HTR-8/SVneo (cell line): ENCODE data around the gene PSMG1.
"Not testable (repeated sequence)": the region's sequence is repeated elsewhere in the genome, so short reads cannot be mapped to it uniquely, and the experiment has no call there.

Experiments
- DNase-seq: peaks from one replicate; pipeline ENCODE4 v3.0.0; 2011; ENCODE audit warnings: low spot score, mixed read lengths; ENCODE audit not compliant: insufficient read length
- FAIRE-seq: peaks from 2 replicates; lab custom pipeline; 2011; peaks lifted over from hg19 to GRCh38; lab: Jason Lieb, UNC

PSMG1 gene

DNA sequence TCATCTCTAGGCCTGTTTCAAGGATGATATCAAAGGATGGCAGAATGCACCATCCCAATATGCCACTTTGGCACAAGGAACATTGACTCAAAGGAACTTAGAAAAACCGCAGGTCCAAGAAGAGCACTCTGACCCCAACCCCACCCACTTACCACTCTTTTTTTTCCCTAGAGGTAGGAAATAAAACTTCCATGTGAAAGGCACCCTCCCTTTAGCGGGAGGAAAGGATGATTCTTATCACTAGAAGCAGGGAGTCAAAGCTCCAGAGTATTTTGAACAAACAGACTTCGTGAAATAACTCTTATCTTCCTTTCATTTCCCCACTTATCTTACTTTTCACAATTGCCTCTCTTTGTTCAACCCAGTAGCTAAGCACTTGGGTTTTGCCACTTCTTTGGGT lies 22.2 kb downstream of the PSMG1 start:
- DNase-seq (no peak), FAIRE-seq (no peak)

DNA sequence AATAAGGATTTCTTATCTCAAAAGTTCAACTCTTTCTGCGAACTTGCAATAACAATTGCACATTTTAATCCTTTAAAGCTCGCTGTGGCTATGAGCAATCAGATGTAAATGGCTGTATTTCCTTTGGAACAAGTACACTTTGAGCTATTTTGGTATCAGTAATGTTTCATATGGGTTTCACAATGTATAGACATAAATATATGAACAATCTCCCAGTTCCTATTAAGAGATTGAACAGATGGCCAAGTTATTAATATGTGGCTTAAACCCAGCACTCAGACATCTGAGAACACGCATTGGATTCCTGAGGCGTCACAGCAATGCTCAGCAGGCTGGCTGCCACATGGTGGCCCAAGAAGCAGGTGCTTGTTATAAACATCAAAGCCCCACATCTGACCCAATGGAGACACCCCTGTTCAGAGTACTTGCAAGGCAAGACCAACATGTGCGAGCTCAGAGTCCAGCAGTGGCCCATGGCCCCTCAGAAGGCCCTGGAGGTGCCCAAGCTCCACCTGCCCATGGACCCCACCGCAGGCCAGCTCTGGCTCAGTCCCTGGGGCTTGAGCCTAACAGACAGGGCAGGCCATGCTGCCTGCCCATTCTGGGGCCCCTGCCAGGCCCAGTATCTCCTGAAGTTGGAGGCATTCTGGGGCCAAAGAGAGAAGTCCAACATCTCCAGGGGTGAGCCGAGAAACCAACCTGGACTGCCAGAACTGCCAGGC lies 23.7 kb downstream of the PSMG1 start:
- DNase-seq = no peak

GRCh38 chr21:39157241-39157640 lies 26.0 kb downstream of the PSMG1 start:
- DNase-seq = not testable (repeated sequence)

More for the DNA sequence above, 23.7 kb downstream of the PSMG1 start:
- FAIRE-seq = no peak

DNA sequence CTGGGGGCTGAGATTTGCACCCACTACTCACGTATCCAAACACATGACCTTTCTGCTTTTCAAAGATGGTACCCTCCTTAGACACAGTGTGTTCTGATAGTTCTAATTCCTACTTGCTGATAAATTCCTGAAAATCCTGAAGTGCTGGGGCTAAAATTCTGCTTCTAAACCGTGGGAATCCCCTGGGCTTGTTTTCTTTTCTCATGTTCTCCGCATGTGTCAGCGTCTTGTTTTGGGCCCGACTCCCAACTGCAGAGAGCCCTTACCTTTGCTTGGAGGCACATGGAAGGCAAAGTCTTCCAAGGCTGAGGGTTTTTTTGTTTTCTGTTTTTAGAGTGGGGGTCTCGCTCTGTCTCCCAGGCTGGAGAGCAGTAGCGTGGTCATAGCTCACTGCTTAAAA lies 27.2 kb downstream of the PSMG1 start:
- DNase-seq (no peak), FAIRE-seq (no peak)

More at GRCh38 chr21:39157241-39157640, 26.0 kb downstream of the PSMG1 start:
- FAIRE-seq = not testable (repeated sequence)

GRCh38 chr21:39155578-39155977 lies 27.7 kb downstream of the PSMG1 start:
- no peak for FAIRE-seq

GRCh38 chr21:39153842-39154241 lies 29.4 kb downstream of the PSMG1 start:
- FAIRE-seq (no peak), DNase-seq (no peak)

More at GRCh38 chr21:39155578-39155977, 27.7 kb downstream of the PSMG1 start:
- no peak for DNase-seq

DNA sequence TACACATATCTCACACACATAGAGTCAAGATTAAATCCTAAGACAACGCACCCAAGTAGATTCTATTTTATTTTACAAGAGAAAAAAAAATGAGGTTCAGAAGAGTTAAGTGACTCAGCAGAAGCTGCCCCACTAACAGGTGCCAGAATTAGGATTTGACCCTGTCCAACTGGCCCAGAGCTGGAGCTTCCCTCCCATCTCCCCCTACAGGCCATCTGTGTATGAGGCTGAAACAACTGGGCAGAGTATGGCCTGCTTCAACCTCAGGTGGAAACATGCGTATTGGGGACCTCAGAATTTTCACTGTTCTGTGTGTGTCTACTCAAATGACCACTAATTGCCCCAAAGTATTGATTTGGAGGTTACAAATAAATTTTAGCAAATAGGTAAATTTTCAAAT lies 29.9 kb downstream of the PSMG1 start:
- FAIRE-seq (no peak), DNase-seq (no peak)

DNA sequence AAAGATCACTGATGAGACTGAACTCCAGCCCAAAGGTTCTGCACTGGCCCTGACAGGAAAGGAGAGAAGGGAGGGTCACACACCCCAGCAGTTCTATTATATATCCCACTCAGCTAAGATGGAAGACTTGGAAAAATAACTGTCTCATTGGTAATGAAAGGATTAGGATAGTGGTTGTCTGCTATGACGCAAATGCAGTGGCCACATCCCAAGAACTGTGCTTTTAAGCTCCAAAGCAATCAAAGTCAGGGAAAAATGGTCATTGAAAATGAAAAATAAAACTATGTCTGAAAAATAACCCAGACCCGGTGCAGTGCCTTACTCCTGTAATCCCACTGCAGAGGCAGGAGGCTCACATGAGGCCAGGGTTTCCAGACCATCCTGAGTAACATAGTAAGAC lies 31.0 kb downstream of the PSMG1 start:
- DNase-seq (no peak), FAIRE-seq (no peak)

GRCh38 chr21:39150877-39151276 lies 32.4 kb downstream of the PSMG1 start:
- DNase-seq (no peak), FAIRE-seq (no peak)

GRCh38 chr21:39150316-39150715 lies 32.9 kb downstream of the PSMG1 start:
- DNase-seq (no peak), FAIRE-seq (no peak)

DNA sequence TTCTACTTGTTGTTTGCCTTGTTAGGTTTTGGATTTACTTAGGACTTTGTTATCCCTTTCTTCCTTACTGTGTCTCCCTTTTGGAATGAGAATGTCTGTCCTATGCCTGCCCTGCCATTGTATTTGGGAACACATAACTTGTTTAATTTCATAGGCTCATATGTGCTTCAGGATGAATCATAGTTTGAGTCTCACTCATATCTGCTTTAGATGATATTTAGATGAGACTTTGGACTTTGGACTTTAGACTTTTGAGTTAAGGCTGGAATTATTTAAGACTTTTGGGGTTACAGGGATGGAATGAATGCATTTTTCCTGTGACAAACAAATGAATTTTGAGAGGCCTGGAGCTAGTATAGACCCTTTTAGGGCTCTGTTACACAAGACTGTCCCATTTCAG lies 33.4 kb downstream of the PSMG1 start:
- FAIRE-seq = no peak
- no peak for DNase-seq

DNA sequence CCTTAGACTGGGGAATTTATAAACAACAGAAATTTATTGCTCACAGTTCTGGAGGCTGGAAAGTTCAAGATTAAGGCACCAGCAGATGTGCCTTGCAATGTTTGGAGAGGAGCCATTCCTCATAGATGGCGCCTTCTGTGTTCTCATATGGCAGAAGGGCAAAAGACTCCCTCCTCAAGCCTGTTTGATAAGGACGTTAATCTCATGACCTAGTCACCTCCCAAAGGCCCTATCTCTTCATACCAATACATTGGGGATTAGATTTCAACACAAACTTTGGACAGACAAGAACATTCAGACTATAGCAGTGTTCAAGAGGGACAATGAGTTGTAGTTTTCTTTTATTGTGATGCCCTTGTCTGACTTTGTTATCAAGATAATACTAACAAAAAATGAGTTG lies 34.3 kb downstream of the PSMG1 start:
- FAIRE-seq (no peak), DNase-seq (no peak)

GRCh38 chr21:39144191-39144590 lies 39.1 kb downstream of the PSMG1 start:
- FAIRE-seq = no peak
- no peak for DNase-seq

DNA sequence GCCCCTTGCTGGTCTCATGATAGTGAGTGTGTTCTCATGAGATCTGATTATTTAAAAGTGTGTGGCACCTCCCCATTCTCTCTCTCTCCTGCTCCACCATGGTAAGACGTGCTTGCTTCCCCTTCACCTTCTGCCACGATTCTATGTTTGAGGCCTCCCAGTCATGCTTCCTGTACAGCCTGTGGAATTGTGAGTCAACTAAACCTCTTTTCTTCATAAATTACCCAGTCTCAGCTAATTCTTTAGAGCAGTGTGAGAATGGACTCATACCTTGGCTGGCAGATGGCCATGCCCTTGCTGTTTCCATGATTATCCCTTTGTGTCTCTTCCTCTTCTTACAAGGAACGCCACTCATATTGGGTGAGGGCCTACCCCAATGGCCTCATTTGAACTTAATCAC lies 40.3 kb downstream of the PSMG1 start:
- FAIRE-seq (no peak), DNase-seq (no peak)

DNA sequence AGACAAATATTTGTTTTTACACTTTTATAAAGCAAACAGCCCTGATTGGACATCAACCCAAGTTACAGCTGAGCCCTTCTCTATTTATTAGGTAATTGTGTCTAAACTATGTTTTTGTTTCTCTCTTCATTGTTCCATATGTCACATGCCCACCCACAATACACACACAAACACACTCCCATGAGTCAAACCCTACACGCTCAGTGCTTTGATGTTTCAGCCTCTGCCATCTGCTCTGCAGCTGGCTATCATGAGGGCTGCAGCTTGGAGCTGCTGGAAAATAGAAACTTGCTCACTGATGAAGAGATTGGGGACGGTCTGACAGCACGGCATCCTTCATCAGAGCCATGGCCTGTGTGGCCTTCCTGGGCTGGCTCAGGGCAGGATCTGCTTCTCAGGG lies 41.7 kb downstream of the PSMG1 start:
- FAIRE-seq = no peak

DNA sequence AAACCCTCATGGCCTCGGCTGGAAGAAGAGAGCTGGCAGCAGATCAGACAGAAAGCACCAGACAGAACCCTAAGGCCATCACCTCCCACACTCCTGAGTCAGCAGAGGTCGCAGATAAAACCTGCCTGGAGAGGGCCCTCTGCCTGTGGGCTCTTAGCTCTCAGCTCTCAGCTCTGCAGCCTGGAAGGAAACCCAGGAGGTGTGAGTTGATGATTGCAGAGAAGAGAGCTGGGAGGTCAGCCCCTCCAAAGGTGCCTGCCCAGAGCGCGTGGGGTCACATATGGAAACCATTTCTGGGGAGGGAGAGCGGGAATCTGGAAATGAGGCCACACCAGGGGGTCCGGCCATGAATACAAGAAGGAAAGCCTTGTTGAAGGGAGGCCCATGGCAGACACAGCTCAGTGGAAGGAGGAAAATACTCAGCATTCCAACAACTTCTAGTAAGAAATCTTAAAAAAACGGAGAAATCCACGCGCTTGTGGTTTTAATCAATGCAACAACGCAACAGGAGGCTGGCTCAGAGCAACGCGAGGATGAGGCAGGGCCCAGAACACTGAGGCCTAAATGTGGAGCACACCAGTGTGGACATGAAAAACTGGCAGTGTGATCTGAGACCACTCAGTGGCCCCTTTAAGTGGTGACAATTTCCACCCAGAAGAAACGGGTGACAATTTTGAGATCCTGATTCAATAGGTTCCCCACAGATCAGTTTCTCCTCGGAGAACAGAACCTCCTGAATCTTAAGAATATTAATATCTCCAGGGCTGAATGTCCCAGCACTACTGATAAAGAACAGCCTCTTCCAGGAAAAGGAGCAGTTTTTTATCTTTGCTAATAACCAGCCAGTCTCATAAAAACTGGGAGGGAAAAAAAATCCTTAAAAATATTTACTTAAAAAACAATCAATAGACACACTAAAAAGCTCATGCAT lies 45.7 kb downstream of the PSMG1 start:
- DNase-seq (peak; percentile 26), FAIRE-seq (no peak)

More for the DNA sequence above, 41.7 kb downstream of the PSMG1 start:
- no peak for DNase-seq

DNA sequence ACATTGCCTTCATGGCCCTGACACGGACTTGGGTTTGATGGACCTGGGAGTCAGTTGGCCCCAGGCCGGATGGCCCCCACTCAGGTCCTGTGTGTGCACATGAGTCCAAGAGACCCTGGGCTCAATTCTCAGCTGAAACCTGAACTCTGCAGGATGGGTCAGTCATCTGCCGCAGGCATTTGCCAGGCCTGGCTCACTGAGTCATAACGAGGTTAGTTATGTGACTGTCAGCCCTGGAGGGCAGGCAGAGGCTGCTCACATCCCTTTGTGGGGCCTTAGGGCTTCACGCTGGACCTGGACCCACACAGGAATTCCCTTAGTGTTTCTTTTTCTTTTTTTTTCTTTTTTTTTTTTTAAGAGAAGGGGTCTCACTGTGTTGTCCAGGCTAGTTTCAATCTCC lies 46.5 kb downstream of the PSMG1 start:
- FAIRE-seq = no peak
- DNase-seq = no peak

DNA sequence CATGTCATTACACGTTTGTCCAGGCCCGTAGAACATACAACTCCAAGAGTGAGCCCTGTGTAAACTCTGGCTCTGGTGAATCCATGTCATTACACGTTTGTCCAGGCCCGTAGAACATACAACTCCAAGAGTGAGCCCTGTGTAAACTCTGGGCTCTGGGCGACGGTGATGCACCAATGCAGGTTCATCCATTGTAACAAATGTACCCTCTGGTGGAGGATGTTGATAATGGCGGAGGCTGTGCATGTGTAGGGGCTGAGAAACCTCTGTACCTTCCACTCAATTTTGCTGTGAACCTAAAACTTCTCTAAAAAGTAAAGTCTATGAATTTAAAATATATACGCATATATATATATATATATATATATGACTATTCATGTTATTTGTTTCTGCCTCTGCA lies 47.1 kb downstream of the PSMG1 start:
- DNase-seq = not testable (repeated sequence)
- peak; percentile 20 for FAIRE-seq

GRCh38 chr21:39134288-39134810 lies 48.9 kb downstream of the PSMG1 start:
- DNase-seq = no peak
- peak; percentile 96 for FAIRE-seq

DNA sequence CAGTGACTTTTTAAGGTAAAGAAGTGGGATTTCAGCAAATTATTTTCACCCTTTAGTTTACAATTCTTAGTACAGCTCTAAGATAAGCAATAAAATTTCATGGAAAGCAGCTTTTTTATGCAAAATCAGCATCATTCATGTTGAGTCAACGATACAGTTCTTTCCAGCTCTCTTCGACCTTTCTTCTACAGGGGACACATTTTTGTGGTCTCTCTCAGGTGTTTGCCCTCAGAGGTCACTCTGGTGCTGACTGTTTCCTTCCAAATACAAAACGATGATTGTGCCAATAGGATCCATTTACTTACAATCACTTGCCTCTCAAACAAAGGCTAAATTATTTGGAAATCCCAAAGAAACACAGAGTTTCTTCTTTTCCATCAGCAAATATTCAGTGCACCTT lies 51.0 kb downstream of the PSMG1 start:
- FAIRE-seq = no peak

GRCh38 chr21:39131791-39132190 lies 51.5 kb downstream of the PSMG1 start:
- no peak for DNase-seq
- FAIRE-seq = no peak

More for the DNA sequence above, 51.0 kb downstream of the PSMG1 start:
- no peak for DNase-seq
